D721Med (cell line): ENCODE data around the gene ZFAND3.

ENCODE experiments used
- DNase-seq: peaks from one replicate; pipeline ENCODE4 v3.0.0; 2011; ENCODE audit warnings: low spot score; ENCODE audit not compliant: insufficient read length
- FAIRE-seq: peaks from 2 replicates; lab custom pipeline; 2011; peaks lifted over from hg19 to GRCh38; lab: Jason Lieb, UNC
- TF ChIP-seq, protein P1 (sequence below): IDR thresholded peaks from 2 replicates; pipeline ENCODE4 v1.5.1; 2012; ENCODE audit warnings: mild to moderate bottlenecking, control low read depth; ENCODE audit not compliant: insufficient read depth; ENCODE audit errors: missing control alignments

Gene ZFAND3

DNA sequence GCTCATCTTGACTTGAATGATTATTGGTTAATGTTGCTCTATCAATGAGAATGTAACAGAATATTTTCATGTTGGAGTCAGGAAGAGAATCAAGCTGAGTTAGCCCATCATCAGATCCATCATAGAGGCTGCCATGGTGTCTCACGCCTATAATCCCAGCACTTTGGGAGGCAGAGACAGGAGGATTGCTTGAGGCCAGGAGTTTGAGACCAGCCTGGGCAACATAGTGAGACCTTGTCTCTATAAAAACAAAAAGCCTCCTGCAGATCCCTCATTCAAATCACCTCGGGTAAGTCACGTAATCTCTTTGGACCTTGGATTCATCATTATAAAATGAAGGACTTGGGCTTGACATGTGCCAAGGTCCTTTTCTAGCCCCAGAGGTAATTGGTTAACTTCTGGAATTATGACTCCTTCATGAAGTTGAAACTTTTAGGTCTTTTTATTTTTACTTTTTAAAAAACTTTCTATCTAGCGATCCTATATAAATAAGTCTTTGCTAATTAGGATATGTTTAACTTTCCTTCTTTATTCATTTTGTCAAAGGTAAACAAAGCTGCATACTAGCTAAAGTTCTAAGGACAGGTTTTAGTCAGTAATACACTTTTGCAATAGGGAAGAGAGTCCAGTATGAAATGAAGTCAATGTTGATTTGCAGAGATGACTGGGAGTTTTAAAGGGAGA is 110.9 kb downstream of the ZFAND3 start:
- TF ChIP-seq, protein P1, sequence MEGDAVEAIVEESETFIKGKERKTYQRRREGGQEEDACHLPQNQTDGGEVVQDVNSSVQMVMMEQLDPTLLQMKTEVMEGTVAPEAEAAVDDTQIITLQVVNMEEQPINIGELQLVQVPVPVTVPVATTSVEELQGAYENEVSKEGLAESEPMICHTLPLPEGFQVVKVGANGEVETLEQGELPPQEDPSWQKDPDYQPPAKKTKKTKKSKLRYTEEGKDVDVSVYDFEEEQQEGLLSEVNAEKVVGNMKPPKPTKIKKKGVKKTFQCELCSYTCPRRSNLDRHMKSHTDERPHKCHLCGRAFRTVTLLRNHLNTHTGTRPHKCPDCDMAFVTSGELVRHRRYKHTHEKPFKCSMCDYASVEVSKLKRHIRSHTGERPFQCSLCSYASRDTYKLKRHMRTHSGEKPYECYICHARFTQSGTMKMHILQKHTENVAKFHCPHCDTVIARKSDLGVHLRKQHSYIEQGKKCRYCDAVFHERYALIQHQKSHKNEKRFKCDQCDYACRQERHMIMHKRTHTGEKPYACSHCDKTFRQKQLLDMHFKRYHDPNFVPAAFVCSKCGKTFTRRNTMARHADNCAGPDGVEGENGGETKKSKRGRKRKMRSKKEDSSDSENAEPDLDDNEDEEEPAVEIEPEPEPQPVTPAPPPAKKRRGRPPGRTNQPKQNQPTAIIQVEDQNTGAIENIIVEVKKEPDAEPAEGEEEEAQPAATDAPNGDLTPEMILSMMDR = no peak

DNA sequence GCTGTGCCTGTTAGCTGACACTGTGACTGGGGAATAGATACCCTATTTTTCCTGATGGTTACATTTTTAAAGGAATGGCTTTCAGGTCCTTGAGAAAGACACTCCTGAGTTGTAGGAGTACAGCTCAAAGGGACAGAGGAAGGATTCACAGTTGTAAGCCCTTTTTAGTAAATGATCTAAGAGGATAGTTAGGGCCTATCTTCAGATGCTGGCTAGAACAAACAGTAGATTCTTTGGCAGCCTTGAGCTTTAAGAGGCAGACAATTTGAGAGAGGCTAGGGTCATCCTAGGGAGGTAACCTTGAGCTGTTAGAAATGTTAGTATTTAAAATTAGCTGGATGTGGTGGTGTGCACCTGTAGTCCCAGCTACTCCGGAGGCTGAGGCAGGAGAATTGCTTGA is 111.5 kb downstream of the ZFAND3 start:
- DNase-seq (no peak), FAIRE-seq (no peak)
- TF ChIP-seq, protein P1 = no peak

More for the DNA sequence above, 110.9 kb downstream of the ZFAND3 start:
- FAIRE-seq = no peak
- DNase-seq = no peak

DNA sequence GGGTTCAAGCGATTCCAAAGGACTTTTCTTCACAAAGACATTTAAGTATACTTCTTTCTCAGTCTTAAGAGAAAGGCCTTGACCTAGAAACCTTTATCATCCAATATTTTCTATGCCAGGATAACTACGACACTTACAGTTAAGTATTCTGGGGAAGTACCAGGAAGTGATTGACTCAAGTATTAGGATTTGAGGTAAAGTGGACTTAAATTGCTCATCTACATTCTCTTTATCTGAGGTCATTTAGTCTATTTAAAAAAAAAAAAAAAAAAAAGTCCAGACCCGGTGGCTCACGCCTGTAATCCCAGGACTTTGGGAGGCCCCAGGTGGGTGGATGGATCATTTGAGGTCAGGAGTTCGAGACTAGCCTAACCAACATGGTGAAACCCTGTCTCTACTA is 114.7 kb downstream of the ZFAND3 start:
- DNase-seq (no peak), FAIRE-seq (no peak)
- TF ChIP-seq, protein P1 = no peak

DNA sequence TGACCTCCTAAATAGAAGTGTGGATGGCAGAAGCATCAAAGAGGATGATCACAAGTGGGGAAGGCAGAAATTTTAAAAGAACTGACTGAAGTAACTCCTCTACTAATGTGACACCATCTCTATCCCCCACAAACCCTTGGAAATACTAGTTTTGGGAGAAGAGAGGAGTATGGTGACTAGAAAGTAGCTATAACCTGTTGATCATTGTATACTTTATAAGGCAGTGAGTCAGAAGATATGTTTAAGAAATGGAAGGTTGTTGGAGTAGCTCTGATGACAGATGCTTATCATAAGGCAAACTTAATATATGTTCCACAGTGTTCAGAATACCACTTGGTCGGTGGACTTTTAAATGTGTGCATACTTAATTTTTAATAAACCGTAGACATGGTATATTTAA is 116.6 kb downstream of the ZFAND3 start:
- DNase-seq = no peak
- FAIRE-seq = no peak
- TF ChIP-seq, protein P1 = no peak

DNA sequence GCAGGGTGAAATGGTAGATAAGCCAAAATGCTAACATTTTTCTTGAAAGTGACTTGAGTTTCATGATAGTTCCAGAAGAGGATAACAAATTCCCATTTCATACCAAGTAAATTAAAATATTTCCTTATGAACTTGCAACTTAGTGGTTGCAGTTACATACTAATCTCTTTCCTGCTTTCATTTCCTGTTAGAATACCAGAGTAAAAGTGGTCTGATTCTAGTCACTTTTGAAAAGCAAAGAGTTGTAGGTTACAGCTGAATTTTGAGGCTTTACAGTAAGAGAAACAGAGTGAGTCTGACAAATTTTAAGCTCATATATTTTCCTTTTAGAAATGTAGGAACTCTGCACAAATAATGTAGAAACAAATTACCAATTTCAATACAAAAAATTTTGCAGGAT is 117.4 kb downstream of the ZFAND3 start:
- DNase-seq (no peak), FAIRE-seq (no peak)
- TF ChIP-seq, protein P1 = no peak

DNA sequence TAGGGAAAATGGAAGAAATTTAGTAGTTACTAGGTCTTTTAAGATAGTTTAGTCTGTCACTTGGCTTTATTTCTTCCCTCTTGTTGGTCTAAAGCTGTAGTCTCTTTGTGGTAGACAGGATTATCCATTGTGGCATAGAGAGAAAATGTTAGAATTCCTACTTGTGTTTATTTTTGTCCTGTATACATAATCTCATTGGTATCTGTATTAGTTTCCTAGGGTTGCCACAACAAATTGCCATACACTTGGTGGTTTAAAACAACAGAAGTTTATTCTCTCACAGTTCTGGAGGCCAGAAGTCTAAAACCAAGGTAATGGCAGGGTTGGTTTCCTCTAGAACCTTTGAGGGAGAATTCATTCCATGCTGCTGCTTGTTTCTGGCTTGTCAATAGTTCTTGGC is 119.4 kb downstream of the ZFAND3 start:
- TF ChIP-seq, protein P1 = no peak
- DNase-seq (no peak), FAIRE-seq (no peak)

DNA sequence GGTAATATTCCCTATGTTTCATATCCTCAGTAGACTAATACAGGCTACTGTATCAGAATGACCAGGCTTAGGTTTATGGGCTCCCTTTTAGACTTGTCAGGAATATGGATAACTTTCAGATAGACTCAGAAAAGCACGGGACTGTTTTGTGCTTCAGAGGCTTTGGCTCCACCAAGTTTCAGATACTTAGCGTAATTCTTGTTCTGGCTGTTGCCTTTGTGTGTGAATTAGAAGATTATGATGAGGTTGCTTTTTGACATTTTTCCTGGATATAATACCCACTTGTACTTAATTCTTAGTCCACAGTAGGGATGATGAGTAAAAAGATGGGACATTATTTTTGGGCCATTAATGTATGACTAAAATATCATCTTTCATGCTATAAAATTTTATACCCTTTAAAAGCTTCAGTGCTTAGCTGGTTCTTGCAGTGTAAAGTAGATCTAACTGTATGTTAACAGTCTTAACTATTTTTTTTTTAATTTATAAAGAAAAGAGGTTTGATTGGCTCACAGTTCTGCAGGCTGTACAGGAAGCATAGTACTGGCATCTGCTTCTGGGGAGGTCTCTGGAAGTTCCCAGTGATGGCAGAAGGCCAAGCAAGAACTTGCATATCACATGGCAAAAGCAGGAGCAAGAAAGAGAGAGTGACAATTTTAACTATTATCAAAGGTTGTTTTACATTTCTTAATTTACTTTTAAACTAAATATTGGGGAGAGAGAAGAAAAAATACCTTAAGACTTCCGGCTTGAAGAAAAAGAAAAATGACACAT is 120.7 kb downstream of the ZFAND3 start:
- FAIRE-seq = no peak
- TF ChIP-seq, protein P1 = no peak
- no peak for DNase-seq
